H1 (cell line): ENCODE data around the gene LLGL2. TPM values are rescaled to one million over a fixed set of nuclear protein-coding genes. Genes with fewer than 3 reads are reported as not detected.

Experiments
- CHD1 ChIP-seq: IDR thresholded peaks from 2 replicates; pipeline ENCODE4 v1.6.1; 2012; ENCODE audit warnings: low read depth, low read length, improper control_type of control experiment
- MAX ChIP-seq: IDR thresholded peaks from 2 replicates; pipeline ENCODE4 v1.6.1; 2012; ENCODE audit warnings: inconsistent platforms
- POLR2AphosphoS5 ChIP-seq: IDR thresholded peaks from 2 replicates; pipeline ENCODE4 v1.6.1; 2011; ENCODE audit warnings: low read depth, low read length
- SIN3A ChIP-seq, 2 experiments: IDR thresholded peaks in 1 of 2; conservative IDR thresholded peaks in 1 of 2; 2 replicates each; pipeline ENCODE4 v1.6.1; 2011 to 2012; ENCODE audit warnings: low read length in 2 of 2, improper control_type of control experiment in 1 of 2, low read depth in 1 of 2, mild to moderate bottlenecking in 1 of 2
- TAF7 ChIP-seq: optimal IDR thresholded peaks from 2 replicates; pipeline ENCODE3; 2011; ENCODE audit warnings: low read depth, mild to moderate bottlenecking, inconsistent platforms, low read length, moderate library complexity, borderline replicate concordance
- polyA plus RNA-seq, 7 experiments: library from polyadenylated mRNA; depleted of rRNA in 3 of 7; stranded (reverse) in 5 of 7; unstranded in 2 of 7; fragments of >200 nt in 5 of 7; fragments of 200-250 nt in 2 of 7; gene quantifications; 1 replicate in 5 of 7; 2 replicates in 1 of 7; 4 replicates in 1 of 7; pipeline versions ENCODE4 v1.2.1 to v1.2.3, GENCODE V29; 2011 to 2013; ENCODE audit warnings: missing spikeins in 2 of 7, mixed read lengths in 2 of 7
- total RNA-seq: library from RNA; stranded (reverse); fragmentation: NEBNext Ultra II Directional; extraction: Animal tissue kit (Norgen Biotek cat#: 25700); gene quantifications from 2 replicates; pipeline ENCODE4 v1.2.1, GENCODE V29; 2021

The LLGL2 gene
- total and polyA plus RNA-seq, 2 of the 8 experiments (the other 6 are each of a cell fraction or from before 2014, with no cell fraction given): 64.5 to 77.1 TPM

GRCh38 chr17:75619506-75620431, 94.3 kb downstream of the LLGL2 start (continued):
- TF ChIP-seq SIN3A (conservative IDR thresholded peaks at IDR 0.05 in 1 of 2, IDR thresholded peaks at IDR 0.05 in 1 of 2; ENCODE audit: low read depth in 1 of 2, low read length in 2 of 2): 0 out of 4 replicates have a peak, but pooled peaks of 1 of the 2 experiments have one; percentile 22
- TF ChIP-seq TAF7: peak; percentile 23
- TF ChIP-seq MAX: peak; percentile 40; the same call in 1 of the 2 replicates
- TF ChIP-seq POLR2AphosphoS5: 0 out of 2 replicates have a peak, but pooled peaks have one; percentile 7
- no peak for TF ChIP-seq CHD1
